HG03280 (cell line): Measurements from ENCODE around the gene KCNJ10.

Experiments
- ATAC-seq: cut with Tn5 transposase; IDR thresholded peaks from one replicate; pipeline ENCODE4 v1.9.1; 2021; ENCODE audit warnings: mild to moderate bottlenecking, moderate library complexity; ENCODE audit not compliant: unreplicated experiment

KCNJ10 gene

DNA sequence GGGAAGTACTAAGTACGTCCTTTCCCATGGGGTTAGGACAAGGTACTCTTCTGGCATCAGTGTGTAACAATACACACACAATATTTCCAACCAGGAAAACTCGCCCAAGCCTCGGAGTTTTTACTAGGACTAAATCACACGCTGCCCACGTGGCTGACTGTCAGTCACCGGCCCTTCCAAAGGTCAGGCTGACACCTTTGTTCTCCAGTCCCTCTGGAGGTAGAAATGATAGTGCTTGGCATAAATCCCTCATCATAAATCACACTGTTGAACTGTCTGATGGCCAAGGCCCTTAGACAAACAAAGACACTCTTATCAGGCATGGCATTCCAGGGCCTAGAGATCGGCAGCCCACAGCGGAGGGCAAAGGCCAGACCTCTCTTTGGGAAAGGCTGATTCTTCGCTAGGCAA, 99.0 kb downstream of the KCNJ10 start:
- ATAC-seq: no peak

DNA sequence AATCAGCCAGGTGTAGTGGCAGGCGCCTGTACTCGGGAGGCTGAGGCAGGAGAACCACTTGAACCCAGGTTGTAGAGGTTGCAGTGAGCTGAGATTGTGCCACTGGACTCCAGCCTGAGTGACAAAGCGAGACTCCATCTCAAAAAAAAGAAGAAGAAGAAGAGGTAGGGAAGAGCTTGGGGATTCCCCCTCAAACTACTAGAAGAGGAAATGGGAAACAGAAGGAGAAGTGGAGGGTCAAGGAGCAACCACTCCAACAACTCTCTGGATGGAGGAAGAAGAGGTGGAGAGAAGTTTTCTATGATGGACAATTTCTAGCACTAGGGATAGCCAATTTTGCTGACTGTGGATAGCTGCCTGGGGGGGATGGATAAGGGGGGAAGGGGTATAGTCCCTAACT, 101.1 kb downstream of the KCNJ10 start:
- ATAC-seq: no peak

DNA sequence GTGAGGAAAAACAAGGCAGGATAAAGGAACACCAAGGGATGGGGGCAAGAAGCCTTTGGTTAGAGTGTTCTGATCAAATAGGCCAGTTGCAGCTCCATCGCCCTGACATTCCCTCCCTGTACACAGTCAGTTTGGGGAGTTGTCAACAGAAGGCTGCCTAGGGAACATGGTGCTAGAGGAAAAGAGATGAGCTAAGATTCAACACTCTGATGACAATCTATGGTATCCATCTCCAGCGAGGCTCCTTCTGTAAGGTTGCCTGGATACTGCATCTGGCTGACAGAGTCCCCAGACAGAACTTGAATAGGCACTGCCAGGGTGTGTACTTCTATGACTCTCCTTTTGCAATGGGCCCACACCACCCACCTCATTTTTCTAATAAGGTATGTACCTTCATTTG, 104.7 kb downstream of the KCNJ10 start:
- ATAC-seq: no peak

DNA sequence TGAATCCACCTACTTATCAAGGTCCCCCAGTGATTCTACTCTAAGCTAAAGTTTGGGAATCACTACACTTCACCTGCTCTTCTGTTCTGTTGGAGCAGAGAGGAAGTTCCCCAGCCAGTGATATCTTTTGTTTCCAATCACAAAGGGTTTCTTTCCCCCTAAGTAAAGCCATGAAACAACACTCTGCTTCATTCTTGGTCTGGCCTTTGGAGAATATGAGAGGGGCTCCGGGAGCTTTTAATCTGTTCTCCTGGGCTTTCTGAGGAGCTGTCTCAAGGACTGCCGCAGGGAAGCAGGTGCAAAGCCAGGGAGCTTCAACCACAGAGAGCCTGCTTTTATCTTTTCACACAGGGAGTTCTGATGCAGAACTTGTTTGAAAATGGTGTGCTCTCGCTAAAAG, 105.8 kb downstream of the KCNJ10 start:
- no peak for ATAC-seq

- ATAC-seq: no peak
Observed at GRCh38 chr1:159962176-159962575, 107.8 kb downstream of the KCNJ10 start.

DNA sequence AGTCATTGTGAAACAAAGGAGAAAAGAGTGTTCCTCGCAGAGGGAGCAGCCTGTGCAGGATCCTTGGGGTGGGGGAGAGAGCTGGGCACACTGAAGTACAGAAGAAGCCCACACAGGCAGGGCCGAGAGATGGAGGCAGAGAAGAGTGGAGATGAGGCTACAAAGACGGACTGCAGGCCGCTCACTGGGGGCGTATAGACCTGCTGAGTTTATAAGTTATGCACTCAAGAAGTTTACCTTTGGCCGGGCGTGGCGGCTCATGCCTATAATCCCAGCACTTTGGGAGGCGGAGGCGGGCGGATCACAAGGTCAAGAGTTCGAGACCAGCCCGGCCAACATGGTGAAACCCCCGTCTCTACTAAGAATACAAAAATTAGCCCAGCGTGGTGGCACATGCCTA, 108.3 kb downstream of the KCNJ10 start:
- ATAC-seq: no peak

GRCh38 chr1:159960721-159961381, 109.1 kb downstream of the KCNJ10 start:
- no peak for ATAC-seq

GRCh38 chr1:159959451-159959850, 110.5 kb downstream of the KCNJ10 start:
- ATAC-seq: no peak

- no peak for ATAC-seq
Observed at GRCh38 chr1:159958719-159959380, 111.1 kb downstream of the KCNJ10 start.

DNA sequence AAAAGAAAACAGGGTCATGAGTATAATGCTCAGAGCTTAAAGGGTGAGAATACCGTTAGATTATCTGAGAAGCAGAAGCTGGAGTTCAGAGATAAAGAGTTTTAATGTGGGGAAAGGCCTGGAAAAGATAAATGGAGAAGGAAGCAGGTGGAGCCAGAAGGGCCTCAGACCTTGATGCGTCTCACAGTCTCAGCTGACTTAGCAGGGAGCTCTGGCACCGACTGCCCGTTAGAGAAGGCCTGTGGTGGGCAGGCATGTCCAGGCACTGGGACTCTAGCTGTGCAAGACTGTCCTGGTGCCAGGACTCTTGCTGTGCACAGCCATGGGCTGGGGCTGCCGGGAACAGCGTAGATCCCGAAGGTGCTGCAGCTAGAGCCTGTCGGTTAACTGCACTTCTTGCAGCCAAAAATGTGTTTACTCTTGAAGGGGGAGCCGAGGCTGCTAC, 112.1 kb downstream of the KCNJ10 start:
- no peak for ATAC-seq

DNA sequence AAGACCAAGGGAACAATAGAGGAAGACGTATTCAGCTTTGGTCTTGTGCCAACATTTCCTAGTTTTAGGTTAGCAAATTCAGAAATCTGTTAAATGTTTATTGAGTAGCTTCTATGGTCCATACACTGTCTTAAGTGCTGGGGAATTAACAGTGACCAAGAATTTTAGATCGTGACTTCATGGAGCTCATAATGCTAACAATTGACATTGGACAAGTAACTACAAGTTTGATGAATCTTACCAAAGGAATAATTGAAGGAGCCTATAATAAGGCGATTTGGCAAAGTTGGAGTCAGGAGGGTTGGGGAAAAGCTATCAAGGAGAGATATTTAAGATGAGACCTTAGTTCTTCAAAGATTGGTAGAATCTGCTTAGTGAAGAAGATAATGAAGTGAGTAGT, 114.5 kb downstream of the KCNJ10 start:
- no peak for ATAC-seq

- no peak for ATAC-seq
Observed at GRCh38 chr1:159953536-159954515, 116.1 kb downstream of the KCNJ10 start, which contains the start of gene SLAMF9. SLAMF9 (minus strand) TSS chr1:159954237; CDS start chr1:159954137, 100 bp downstream.

DNA sequence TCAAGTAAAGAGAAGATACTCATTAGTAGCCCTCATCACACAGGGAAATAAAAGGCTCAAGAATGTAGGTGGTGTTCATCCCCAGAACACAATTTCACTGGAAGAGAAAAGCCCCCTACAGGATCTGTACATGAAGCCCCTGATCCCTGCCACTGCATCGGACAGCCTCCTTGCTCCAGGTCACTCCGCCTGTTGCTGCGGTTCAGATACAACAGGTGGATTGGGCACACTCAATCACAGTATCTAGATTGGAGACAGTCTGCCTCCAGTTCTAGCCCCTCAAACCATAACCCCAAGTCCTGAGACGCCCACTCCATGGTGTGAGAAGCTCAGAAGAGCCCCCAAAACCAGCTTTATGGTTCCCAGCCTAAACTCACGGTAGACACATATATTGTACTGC, 117.0 kb downstream of the KCNJ10 start:
- ATAC-seq: no peak

DNA sequence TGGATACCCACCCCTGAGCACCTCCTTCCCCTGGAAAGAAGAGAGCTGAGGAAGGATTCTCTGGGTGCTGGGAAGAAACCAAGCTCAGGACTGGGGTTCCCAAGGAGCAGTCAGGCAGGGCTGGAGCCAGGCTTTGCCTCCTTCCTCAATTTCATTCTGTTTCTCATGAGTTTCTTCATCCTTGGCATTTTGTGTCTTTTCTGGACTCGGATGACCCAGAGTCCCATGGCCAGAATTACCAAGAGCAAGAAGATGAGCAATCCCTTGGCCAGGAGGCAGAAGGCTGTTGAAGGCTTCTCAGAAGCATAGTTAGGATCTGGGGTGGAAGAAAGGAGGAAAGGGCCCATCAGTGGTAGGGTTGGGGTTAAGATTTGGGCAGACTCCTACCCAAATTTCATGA, 118.4 kb downstream of the KCNJ10 start:
- no peak for ATAC-seq

GRCh38 chr1:159951016-159951415, 118.9 kb downstream of the KCNJ10 start:
- ATAC-seq: no peak

DNA sequence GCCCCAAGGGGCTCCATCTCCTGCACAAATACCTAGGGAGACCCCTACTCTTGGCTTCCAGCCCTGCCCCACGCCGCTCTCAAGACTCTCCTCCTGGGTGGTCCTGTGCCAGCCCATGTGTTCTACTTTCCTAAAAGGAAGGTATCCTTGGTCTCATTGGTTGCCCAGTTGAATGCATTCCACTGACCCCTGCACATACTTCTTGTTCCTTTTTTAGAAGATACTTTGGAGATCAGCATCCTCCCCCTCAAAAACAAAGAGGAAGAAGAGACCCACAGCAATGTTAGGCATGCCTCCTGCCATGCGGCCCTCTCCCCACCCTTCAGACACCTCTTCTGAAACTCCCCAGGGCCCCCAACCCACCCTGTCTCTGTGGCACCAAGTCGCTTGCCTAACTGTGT, 120.0 kb downstream of the KCNJ10 start:
- ATAC-seq: no peak

- no peak for ATAC-seq
Observed at GRCh38 chr1:159949123-159949522, 120.8 kb downstream of the KCNJ10 start.
